Measurements from ENCODE around the gene FRS3. TPM values are rescaled to one million over a fixed set of nuclear protein-coding genes. Genes with fewer than 3 reads are reported as not detected.

The FRS3 gene
- total RNA-seq, 1 experiment from 2014 or later: 5.9 TPM

GRCh38 chr6:41758641-41759035 is 21.1 kb downstream of the FRS3 start:
- Histone ChIP-seq H3K9ac (ENCODE audit: low read length) (no peak overlapping the region), H4K20me1 (ENCODE audit: insufficient read depth) (no peaks in the 10 kb centered on the region), H3K4me3 (replicated peaks in 1 of 2; ENCODE audit: low read depth in 1 of 2, low read length in 2 of 2) (no peak overlapping the region), H3K9me2 (ENCODE audit: insufficient read depth) (no peaks in the 10 kb centered on the region), H3K36me3 (ENCODE audit: control insufficient read depth in 1 of 2, insufficient read depth in 2 of 2, low read length in 2 of 2) (no peaks in the 10 kb centered on the region), H3K27me3 (ENCODE audit: insufficient read depth, low read length) (no peaks in the 10 kb centered on the region), H2AFZ (ENCODE audit: low read depth, low read length, poor library complexity, severe bottlenecking) (no peak overlapping the region), H3K9me3 (ENCODE audit: control insufficient read depth in 1 of 2, insufficient read depth in 1 of 2, low read depth in 1 of 2, low read length in 2 of 2) (no peaks in the 10 kb centered on the region), H3K4me2 (ENCODE audit: low read length) (no peak overlapping the region), H3K27ac (ENCODE audit: low read depth, low read length) (no peak overlapping the region), H3K79me2 (ENCODE audit: insufficient read depth, low read length) (no peaks in the 10 kb centered on the region), H3K4me1 (ENCODE audit: control insufficient read depth in 1 of 2, insufficient read depth in 2 of 2, low read length in 2 of 2) (peaks cover 0 to 3% of the 10 kb centered on the region in 2 experiments; a peak in 1 of 4 replicates)
- ATAC-seq: no peak
- ChIA-PET POLR2A (no interaction called here), CTCF (no interaction called here), RAD21 (ENCODE audit: low non-redundant PET in 1 of 2, low total read pairs in 2 of 2, uncharacterized antibody in 2 of 2, unreplicated experiment in 2 of 2) (no interaction called here)
- no peak for DNase-seq (ENCODE audit: low read depth, low spot score)
- BruUV-seq (replicated peaks): no TSS peak
- intact Hi-C loops (cut with micrococcal nuclease): no loop called here
- TF ChIP-seq REST (IDR thresholded peaks at IDR 0.05; ENCODE audit: low read depth): no peak
- TF ChIP-seq CBX3 (IDR thresholded peaks at IDR 0.05; ENCODE audit: low read depth): no peak
- no peak for TF ChIP-seq RAD21 (IDR thresholded peaks at IDR 0.05; ENCODE audit: low read depth)
- TF ChIP-seq TCF7L2 (IDR thresholded peaks at IDR 0.05; ENCODE audit: borderline replicate concordance, extremely low read depth, insufficient read depth, insufficient read length): no peak
- TF ChIP-seq EZH2phosphoT487 (IDR thresholded peaks at IDR 0.05; ENCODE audit: borderline replicate concordance): no peak
- no peak for TF ChIP-seq EZH2 (IDR thresholded peaks at IDR 0.05)
- TF ChIP-seq CEBPB (IDR thresholded peaks at IDR 0.05; ENCODE audit: low read depth): no peak
- no peak for TF ChIP-seq SIN3A (IDR thresholded peaks at IDR 0.05; ENCODE audit: low read depth)
- TF ChIP-seq SRF (IDR thresholded peaks at IDR 0.05; ENCODE audit: low read depth): no peak
